SK-N-SH treated with all-trans-retinoic acid at 6 μM for 48 hours (cell line): Measurements from ENCODE around the gene TIMM10.
A peak's percentile ranks its signal among the peaks of the same experiment; 100 is the strongest.

Experiments used
- ATAC-seq: fragments of 200-7000 bp; cut with Tn5 transposase; 3 replicates; pipeline ENCODE4 v1.9.1; 2020; ENCODE audit warnings: mild to moderate bottlenecking, moderate library complexity
- ARNTL ChIP-seq: fragments of 450-650 bp; formaldehyde crosslinking; IDR thresholded peaks from 2 replicates; pipeline ENCODE4 v1.5.0; 2020; ENCODE audit warnings: low read depth, mild to moderate bottlenecking, moderate library complexity, borderline replicate concordance
- BACH2 ChIP-seq: fragments of 250-450 bp; sonication (Bioruptor Pico); IDR thresholded peaks from 2 replicates; pipeline ENCODE4 v1.9.0; 2021; ENCODE audit warnings: mild to moderate bottlenecking, borderline replicate concordance
- CSDC2 ChIP-seq: fragments of 250-450 bp; sonication (Bioruptor Pico); IDR thresholded peaks from 2 replicates; pipeline ENCODE4 v1.5.0; 2020; ENCODE audit warnings: mild to moderate bottlenecking, moderate library complexity
- ESRRG ChIP-seq: fragments of 250-450 bp; sonication (Bioruptor Pico); IDR thresholded peaks from 2 replicates; pipeline ENCODE4 v1.6.1; 2021; ENCODE audit warnings: mild to moderate bottlenecking
- GLIS3 ChIP-seq: fragments of 250-450 bp; sonication (Bioruptor Pico); IDR thresholded peaks from 2 replicates; pipeline ENCODE4 v1.5.0; 2020; ENCODE audit warnings: mild to moderate bottlenecking, moderate library complexity
- ISL1 ChIP-seq: fragments of 250-450 bp; sonication (Bioruptor Pico); IDR thresholded peaks from 2 replicates; pipeline ENCODE4 v2.1.2; 2022; ENCODE audit warnings: mild to moderate bottlenecking, moderate library complexity
- OSR1 ChIP-seq: fragments of 250-450 bp; sonication (Bioruptor Pico); IDR thresholded peaks from 2 replicates; pipeline ENCODE4 v1.8.0; 2022; ENCODE audit warnings: moderate library complexity, mild to moderate bottlenecking, inconsistent platforms
- PPARA ChIP-seq: fragments of 250-450 bp; sonication (Bioruptor Pico); IDR thresholded peaks from 2 replicates; pipeline ENCODE4 v1.5.0; 2020; ENCODE audit warnings: mild to moderate bottlenecking, borderline replicate concordance
- RARB ChIP-seq: fragments of 250-450 bp; sonication (Bioruptor Pico); IDR thresholded peaks from 2 replicates; pipeline ENCODE4 v1.8.0; 2021; ENCODE audit warnings: mild to moderate bottlenecking, moderate library complexity
- SNAI2 ChIP-seq: fragments of 250-450 bp; sonication (Bioruptor Pico); IDR thresholded peaks from 2 replicates; pipeline ENCODE4 v1.5.0; 2020; ENCODE audit warnings: mild to moderate bottlenecking, moderate library complexity
- TCF4 ChIP-seq: fragments of 250-450 bp; sonication (Bioruptor Pico); IDR thresholded peaks from 2 replicates; pipeline ENCODE4 v1.8.0; 2021; ENCODE audit warnings: mild to moderate bottlenecking, moderate library complexity, borderline replicate concordance
- ZC3H10 ChIP-seq: fragments of 250-450 bp; sonication (Bioruptor Pico); IDR thresholded peaks from 2 replicates; pipeline ENCODE4 v1.5.1; 2021; ENCODE audit warnings: mild to moderate bottlenecking, moderate library complexity
- ZFP3 ChIP-seq: fragments of 250-450 bp; sonication (Bioruptor Pico); IDR thresholded peaks from 2 replicates; pipeline ENCODE4 v1.5.0; 2020; ENCODE audit warnings: mild to moderate bottlenecking, moderate library complexity
- ZFP30 ChIP-seq: fragments of 450-650 bp; formaldehyde crosslinking; IDR thresholded peaks from 2 replicates; pipeline ENCODE4 v1.5.0; 2022; ENCODE audit warnings: mild to moderate bottlenecking, moderate library complexity
- ZNF565 ChIP-seq: fragments of 450-650 bp; formaldehyde crosslinking; conservative IDR thresholded peaks from 2 replicates; pipeline ENCODE4 v1.5.0; 2020; ENCODE audit warnings: low read depth, mild to moderate bottlenecking, moderate library complexity
- ZNF70 ChIP-seq: fragments of 450-650 bp; formaldehyde crosslinking; IDR thresholded peaks from 2 replicates; pipeline ENCODE4 v1.5.0; 2020; ENCODE audit warnings: mild to moderate bottlenecking, moderate library complexity
- ZNF8 ChIP-seq: fragments of 450-650 bp; formaldehyde crosslinking; IDR thresholded peaks from 2 replicates; pipeline ENCODE4 v1.5.0; 2020; ENCODE audit warnings: mild to moderate bottlenecking, moderate library complexity
- TF ChIP-seq, protein P1 (sequence below): fragments of 250-450 bp; sonication (Bioruptor Pico); IDR thresholded peaks from 2 replicates; pipeline ENCODE4 v1.5.1; 2021; ENCODE audit warnings: mild to moderate bottlenecking, moderate library complexity
- TF ChIP-seq, protein P2 (sequence below): fragments of 250-450 bp; sonication (Bioruptor Pico); IDR thresholded peaks from 2 replicates; pipeline ENCODE4 v1.8.0; 2021; ENCODE audit warnings: low read depth, mild to moderate bottlenecking, moderate library complexity, borderline replicate concordance
- TF ChIP-seq, protein P3 (sequence below): fragments of 250-450 bp; sonication (Bioruptor Pico); IDR thresholded peaks from 2 replicates; pipeline ENCODE4 v1.5.0; 2020; ENCODE audit warnings: mild to moderate bottlenecking, moderate library complexity
- TF ChIP-seq, protein P4 (sequence below): fragments of 250-450 bp; sonication (Bioruptor Pico); IDR thresholded peaks from 2 replicates; pipeline ENCODE4 v1.5.1; 2020; ENCODE audit warnings: low read depth, mild to moderate bottlenecking, moderate library complexity
- TF ChIP-seq, protein P5 (sequence below): fragments of 250-450 bp; sonication (Bioruptor Pico); IDR thresholded peaks from 2 replicates; pipeline ENCODE4 v1.8.0; 2020; ENCODE audit warnings: mild to moderate bottlenecking, moderate library complexity, borderline replicate concordance

The TIMM10 gene, protein sequence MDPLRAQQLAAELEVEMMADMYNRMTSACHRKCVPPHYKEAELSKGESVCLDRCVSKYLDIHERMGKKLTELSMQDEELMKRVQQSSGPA

DNA sequence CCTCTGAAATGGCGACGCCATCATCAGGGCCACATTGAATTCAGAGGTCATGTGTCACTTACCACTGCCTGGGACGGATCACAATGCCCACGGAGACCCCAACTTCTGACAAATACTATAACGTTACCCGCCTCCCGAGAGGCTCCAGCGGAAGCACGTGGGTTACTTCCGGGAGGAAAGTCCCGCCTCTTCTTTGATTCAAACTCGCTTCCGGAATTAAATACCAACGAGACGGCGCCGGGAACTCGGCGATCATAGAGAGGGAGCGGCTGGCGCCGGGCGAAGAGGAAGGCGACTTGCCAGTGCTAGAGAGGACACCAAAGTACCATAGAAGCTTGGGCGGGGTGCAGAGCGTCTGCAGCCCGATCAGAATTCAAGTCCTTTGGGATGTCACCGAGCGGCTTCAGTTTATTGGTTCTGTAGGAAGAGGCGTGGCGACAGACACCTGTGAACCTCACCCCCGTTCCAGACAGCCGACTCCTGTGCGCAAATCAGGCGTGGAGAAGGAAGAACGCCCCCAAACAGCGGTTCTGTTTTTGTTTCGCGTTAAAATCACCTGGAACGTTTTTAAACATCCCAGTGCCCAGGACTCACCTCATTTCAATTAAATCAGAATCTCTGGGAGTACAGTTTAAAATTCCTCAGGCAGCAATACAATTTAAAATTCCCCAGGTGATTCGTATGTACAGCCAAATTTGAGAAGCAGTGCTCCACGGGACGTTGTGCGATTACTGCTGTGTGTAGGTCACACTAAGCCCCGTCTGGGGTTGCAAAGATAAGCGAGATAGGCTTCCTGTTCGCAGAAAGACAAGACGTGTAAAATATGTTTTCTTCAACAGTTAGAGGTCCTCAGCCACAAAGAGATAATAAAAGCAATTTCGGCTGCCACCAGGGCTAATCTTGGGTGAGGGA is at the start of gene TIMM10:
Gene TIMM10, minus strand, starts transcription at position 159 of the 912 bp plus-strand sequence. CDS start 565 bp downstream, outside the sequence.
- ATAC-seq: peak; percentile 99
- no peak for TF ChIP-seq ZC3H10
- no peak for TF ChIP-seq TCF4 (CRISPR knock-in tag)
- no peak for TF ChIP-seq ISL1
- no peak for TF ChIP-seq ZNF8 (CRISPR knock-in tag)
- no peak for TF ChIP-seq ESRRG (CRISPR knock-in tag)
- TF ChIP-seq ZFP30: no peak
- TF ChIP-seq, protein P1, sequence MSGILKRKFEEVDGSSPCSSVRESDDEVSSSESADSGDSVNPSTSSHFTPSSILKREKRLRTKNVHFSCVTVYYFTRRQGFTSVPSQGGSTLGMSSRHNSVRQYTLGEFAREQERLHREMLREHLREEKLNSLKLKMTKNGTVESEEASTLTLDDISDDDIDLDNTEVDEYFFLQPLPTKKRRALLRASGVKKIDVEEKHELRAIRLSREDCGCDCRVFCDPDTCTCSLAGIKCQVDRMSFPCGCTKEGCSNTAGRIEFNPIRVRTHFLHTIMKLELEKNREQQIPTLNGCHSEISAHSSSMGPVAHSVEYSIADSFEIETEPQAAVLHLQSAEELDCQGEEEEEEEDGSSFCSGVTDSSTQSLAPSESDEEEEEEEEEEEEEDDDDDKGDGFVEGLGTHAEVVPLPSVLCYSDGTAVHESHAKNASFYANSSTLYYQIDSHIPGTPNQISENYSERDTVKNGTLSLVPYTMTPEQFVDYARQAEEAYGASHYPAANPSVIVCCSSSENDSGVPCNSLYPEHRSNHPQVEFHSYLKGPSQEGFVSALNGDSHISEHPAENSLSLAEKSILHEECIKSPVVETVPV (CRISPR knock-in tag): no peak
- TF ChIP-seq OSR1 (CRISPR knock-in tag): no peak
- no peak for TF ChIP-seq ARNTL (CRISPR knock-in tag)
- TF ChIP-seq BACH2: no peak
- TF ChIP-seq GLIS3 (CRISPR knock-in tag): no peak
- TF ChIP-seq, protein P2, sequence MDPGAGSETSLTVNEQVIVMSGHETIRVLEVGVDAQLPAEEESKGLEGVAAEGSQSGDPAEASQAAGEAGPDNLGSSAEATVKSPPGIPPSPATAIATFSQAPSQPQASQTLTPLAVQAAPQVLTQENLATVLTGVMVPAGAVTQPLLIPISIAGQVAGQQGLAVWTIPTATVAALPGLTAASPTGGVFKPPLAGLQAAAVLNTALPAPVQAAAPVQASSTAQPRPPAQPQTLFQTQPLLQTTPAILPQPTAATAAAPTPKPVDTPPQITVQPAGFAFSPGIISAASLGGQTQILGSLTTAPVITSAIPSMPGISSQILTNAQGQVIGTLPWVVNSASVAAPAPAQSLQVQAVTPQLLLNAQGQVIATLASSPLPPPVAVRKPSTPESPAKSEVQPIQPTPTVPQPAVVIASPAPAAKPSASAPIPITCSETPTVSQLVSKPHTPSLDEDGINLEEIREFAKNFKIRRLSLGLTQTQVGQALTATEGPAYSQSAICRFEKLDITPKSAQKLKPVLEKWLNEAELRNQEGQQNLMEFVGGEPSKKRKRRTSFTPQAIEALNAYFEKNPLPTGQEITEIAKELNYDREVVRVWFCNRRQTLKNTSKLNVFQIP (CRISPR knock-in tag): no peak
- no peak for TF ChIP-seq CSDC2
- no peak for TF ChIP-seq RARB (CRISPR knock-in tag)
- no peak for TF ChIP-seq SNAI2 (CRISPR knock-in tag)
- TF ChIP-seq ZNF565 (CRISPR knock-in tag): no peak
- TF ChIP-seq, protein P3, sequence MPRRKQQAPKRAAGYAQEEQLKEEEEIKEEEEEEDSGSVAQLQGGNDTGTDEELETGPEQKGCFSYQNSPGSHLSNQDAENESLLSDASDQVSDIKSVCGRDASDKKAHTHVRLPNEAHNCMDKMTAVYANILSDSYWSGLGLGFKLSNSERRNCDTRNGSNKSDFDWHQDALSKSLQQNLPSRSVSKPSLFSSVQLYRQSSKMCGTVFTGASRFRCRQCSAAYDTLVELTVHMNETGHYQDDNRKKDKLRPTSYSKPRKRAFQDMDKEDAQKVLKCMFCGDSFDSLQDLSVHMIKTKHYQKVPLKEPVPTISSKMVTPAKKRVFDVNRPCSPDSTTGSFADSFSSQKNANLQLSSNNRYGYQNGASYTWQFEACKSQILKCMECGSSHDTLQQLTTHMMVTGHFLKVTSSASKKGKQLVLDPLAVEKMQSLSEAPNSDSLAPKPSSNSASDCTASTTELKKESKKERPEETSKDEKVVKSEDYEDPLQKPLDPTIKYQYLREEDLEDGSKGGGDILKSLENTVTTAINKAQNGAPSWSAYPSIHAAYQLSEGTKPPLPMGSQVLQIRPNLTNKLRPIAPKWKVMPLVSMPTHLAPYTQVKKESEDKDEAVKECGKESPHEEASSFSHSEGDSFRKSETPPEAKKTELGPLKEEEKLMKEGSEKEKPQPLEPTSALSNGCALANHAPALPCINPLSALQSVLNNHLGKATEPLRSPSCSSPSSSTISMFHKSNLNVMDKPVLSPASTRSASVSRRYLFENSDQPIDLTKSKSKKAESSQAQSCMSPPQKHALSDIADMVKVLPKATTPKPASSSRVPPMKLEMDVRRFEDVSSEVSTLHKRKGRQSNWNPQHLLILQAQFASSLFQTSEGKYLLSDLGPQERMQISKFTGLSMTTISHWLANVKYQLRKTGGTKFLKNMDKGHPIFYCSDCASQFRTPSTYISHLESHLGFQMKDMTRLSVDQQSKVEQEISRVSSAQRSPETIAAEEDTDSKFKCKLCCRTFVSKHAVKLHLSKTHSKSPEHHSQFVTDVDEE: no peak
- TF ChIP-seq ZFP3 (CRISPR knock-in tag): no peak

DNA sequence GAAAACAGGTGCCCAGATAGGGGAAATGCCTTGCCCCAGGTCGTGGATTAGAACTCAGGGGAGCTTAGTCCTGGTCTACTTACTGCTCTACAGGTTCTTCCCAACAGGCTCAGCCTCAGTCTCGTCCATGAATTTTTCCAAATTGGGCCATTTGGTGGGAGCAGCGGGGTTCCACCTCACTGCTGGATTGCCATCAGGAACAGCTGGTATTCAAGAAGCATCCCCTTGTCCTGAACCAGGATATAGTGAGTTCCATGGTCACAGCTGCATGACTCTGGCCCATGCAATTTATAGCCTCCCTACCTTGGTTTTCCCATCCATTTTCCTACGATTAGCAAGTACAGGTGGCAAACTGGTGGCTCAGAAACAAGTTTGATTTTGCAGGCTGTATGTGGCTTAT is 43.5 kb upstream of the TIMM10 start:
- TF ChIP-seq ZNF565 (CRISPR knock-in tag): no peak
- TF ChIP-seq CSDC2: no peak
- TF ChIP-seq OSR1 (CRISPR knock-in tag): no peak
- no peak for TF ChIP-seq ZNF8 (CRISPR knock-in tag)
- TF ChIP-seq, protein P4, sequence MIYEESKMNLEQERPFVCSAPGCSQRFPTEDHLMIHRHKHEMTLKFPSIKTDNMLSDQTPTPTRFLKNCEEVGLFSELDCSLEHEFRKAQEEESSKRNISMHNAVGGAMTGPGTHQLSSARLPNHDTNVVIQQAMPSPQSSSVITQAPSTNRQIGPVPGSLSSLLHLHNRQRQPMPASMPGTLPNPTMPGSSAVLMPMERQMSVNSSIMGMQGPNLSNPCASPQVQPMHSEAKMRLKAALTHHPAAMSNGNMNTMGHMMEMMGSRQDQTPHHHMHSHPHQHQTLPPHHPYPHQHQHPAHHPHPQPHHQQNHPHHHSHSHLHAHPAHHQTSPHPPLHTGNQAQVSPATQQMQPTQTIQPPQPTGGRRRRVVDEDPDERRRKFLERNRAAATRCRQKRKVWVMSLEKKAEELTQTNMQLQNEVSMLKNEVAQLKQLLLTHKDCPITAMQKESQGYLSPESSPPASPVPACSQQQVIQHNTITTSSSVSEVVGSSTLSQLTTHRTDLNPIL: no peak
- TF ChIP-seq PPARA (CRISPR knock-in tag): no peak
- no peak for TF ChIP-seq RARB (CRISPR knock-in tag)
- TF ChIP-seq ZNF70 (CRISPR knock-in tag): no peak
- no peak for TF ChIP-seq ZFP3 (CRISPR knock-in tag)
- no peak for TF ChIP-seq ISL1
- TF ChIP-seq BACH2: no peak
- no peak for TF ChIP-seq GLIS3 (CRISPR knock-in tag)
- no peak for TF ChIP-seq TCF4 (CRISPR knock-in tag)
- no peak for TF ChIP-seq ZFP30
- ATAC-seq: no peak

DNA sequence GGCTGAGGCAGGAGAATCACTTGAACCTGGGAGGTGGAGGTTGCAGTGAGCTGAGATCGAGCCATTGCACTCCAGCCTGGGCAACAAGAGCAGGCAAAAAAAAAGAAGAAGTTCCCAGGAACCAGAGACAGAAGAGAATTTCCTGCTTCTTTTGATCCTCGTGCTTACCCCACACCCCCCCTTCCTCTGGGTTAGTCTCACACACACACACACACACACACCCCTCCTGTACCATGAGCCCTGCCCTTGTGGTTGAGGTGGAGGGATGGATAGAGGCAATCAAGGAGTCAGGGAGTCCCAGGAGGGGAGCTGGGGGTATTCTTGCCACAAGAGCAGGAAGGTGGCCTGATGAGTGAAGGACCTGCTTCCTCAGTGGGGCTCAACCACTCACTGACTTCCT is 41.1 kb upstream of the TIMM10 start:
- ATAC-seq: no peak
- TF ChIP-seq ZNF70 (CRISPR knock-in tag) (no peak), RARB (CRISPR knock-in tag) (no peak), ZNF565 (CRISPR knock-in tag) (no peak), SNAI2 (CRISPR knock-in tag) (no peak), ZFP30 (no peak), ZFP3 (CRISPR knock-in tag) (no peak), GLIS3 (CRISPR knock-in tag) (no peak)
- TF ChIP-seq, protein P5, sequence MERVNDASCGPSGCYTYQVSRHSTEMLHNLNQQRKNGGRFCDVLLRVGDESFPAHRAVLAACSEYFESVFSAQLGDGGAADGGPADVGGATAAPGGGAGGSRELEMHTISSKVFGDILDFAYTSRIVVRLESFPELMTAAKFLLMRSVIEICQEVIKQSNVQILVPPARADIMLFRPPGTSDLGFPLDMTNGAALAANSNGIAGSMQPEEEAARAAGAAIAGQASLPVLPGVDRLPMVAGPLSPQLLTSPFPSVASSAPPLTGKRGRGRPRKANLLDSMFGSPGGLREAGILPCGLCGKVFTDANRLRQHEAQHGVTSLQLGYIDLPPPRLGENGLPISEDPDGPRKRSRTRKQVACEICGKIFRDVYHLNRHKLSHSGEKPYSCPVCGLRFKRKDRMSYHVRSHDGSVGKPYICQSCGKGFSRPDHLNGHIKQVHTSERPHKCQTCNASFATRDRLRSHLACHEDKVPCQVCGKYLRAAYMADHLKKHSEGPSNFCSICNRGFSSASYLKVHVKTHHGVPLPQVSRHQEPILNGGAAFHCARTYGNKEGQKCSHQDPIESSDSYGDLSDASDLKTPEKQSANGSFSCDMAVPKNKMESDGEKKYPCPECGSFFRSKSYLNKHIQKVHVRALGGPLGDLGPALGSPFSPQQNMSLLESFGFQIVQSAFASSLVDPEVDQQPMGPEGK: no peak
- TF ChIP-seq, protein P1 (CRISPR knock-in tag): no peak
- TF ChIP-seq, protein P2 (CRISPR knock-in tag): no peak
- TF ChIP-seq, protein P4: no peak
